Purkinje cell (primary cell): Measurements from ENCODE around the gene FFAR2. TPM values are rescaled to one million over a fixed set of nuclear protein-coding genes. Genes with fewer than 3 reads are reported as not detected.

ENCODE experiments used
- polyA plus RNA-seq: library from polyadenylated mRNA; unstranded; fragments of >200 nt; fragmentation: Nextera tagmentation; gene quantifications from 2 replicates; pipeline ENCODE4 v1.2.1, GENCODE V29; 2014

FFAR2 gene
- polyA plus RNA-seq = not detected in 2 replicates

GRCh38 chr19:35447606-35448469 lies at the start of gene FFAR2:
Gene FFAR2, plus strand, starts transcription at chr19:35448257. Its CDS starts 1,458 bp downstream, at chr19:35449715.

GRCh38 chr19:35490364-35490763 lies 42.3 kb downstream of the FFAR2 start, which contains the start of gene KRTDAP:
Gene KRTDAP, minus strand, starts transcription at chr19:35490464. Its CDS starts 22 bp downstream, at chr19:35490442.

Other genes starting within 250 kb of the FFAR2 start
- not detected in 2 replicates for gene FAM187B, start 219.5 kb upstream of the FFAR2 start, polyA plus RNA-seq
- not detected in 2 replicates for gene LSR, start 199.3 kb upstream of the FFAR2 start, polyA plus RNA-seq
- 2.9 and 3.9 TPM in 2 replicates for gene USF2, start 179.3 kb upstream of the FFAR2 start, polyA plus RNA-seq
- gene HAMP, start 165.7 kb upstream of the FFAR2 start, polyA plus RNA-seq = 0.79 TPM in 1 of 2 replicates, not detected in the other
- gene MAG, start 156.1 kb upstream of the FFAR2 start, polyA plus RNA-seq = 0.22 TPM in 1 of 2 replicates, not detected in the other
- 0.28 TPM in 1 of 2 replicates, not detected in the other for gene CD22, start 119.1 kb upstream of the FFAR2 start, polyA plus RNA-seq
- not detected in 2 replicates for gene FFAR1, start 100.4 kb upstream of the FFAR2 start, polyA plus RNA-seq
- gene FFAR3, start 89.8 kb upstream of the FFAR2 start, polyA plus RNA-seq = not detected in 2 replicates
- gene GPR42, start 77.2 kb upstream of the FFAR2 start, polyA plus RNA-seq = not detected in 2 replicates
- gene KRTDAP, start 42.2 kb downstream of the FFAR2 start, polyA plus RNA-seq = 0.58 and 1.7 TPM in 2 replicates
- gene DMKN, start 65.4 kb downstream of the FFAR2 start, polyA plus RNA-seq = 6.0 and 7.7 TPM in 2 replicates
- gene SBSN, start 80.1 kb downstream of the FFAR2 start, polyA plus RNA-seq = not detected in 2 replicates
- gene GAPDHS, start 85.2 kb downstream of the FFAR2 start, polyA plus RNA-seq = not detected in 2 replicates
- 95.0 and 102 TPM in 2 replicates for gene TMEM147, start 97.4 kb downstream of the FFAR2 start, polyA plus RNA-seq
- not detected in 2 replicates for gene ATP4A, start 115.4 kb downstream of the FFAR2 start, polyA plus RNA-seq
- not detected in 2 replicates for gene PMIS2, start 137.9 kb downstream of the FFAR2 start, polyA plus RNA-seq
- gene HAUS5, start 164.5 kb downstream of the FFAR2 start, polyA plus RNA-seq = 0.60 and 0.84 TPM in 2 replicates
- 8.9 and 12.6 TPM in 2 replicates for gene RBM42, start 180.8 kb downstream of the FFAR2 start, polyA plus RNA-seq
- 0.70 TPM in 1 of 2 replicates, not detected in the other for gene ETV2, start 193.5 kb downstream of the FFAR2 start, polyA plus RNA-seq
- gene COX6B1, start 200.1 kb downstream of the FFAR2 start, polyA plus RNA-seq = 1,754 and 2,269 TPM in 2 replicates
- 0.27 TPM in 1 of 2 replicates, not detected in the other for gene UPK1A, start 218.3 kb downstream of the FFAR2 start, polyA plus RNA-seq